A549 (cell line): ENCODE data around the gene PPP6R3.

Experiments
- CHD2 ChIP-seq: fragments of 150-350 bp; IDR thresholded peaks from 2 replicates; pipeline ENCODE4 v1.6.1; 2014; ENCODE audit warnings: low read length; ENCODE audit not compliant: partially characterized antibody
- EP300 ChIP-seq, 2 experiments: fragments of >200 bp; sonication (Bioruptor Twin); formaldehyde crosslinking; IDR thresholded peaks; 2 replicates in 1 of 2; 3 replicates in 1 of 2; pipeline ENCODE4 v1.6.1; 2016 to 2017
- KDM1A ChIP-seq: fragments of 200-600 bp; sonication (generic); IDR thresholded peaks from 2 replicates; pipeline ENCODE4 v1.6.1; 2016; ENCODE audit warnings: low read depth, mild to moderate bottlenecking
- PBX3 ChIP-seq: IDR thresholded peaks from 2 replicates; pipeline ENCODE4 v1.6.1; 2012
- RAD21 ChIP-seq, 2 experiments: fragments of >200 bp in 1 of 2; sonication (Bioruptor Twin) in 1 of 2; formaldehyde crosslinking in 1 of 2; IDR thresholded peaks in 1 of 2; conservative IDR thresholded peaks in 1 of 2; 2 replicates in 1 of 2; 3 replicates in 1 of 2; pipeline ENCODE4 v1.6.1; 2012 to 2018; ENCODE audit warnings: inconsistent platforms in 1 of 2
- TF ChIP-seq, protein P1 (sequence below): fragments of >200 bp; sonication (Bioruptor Twin); formaldehyde crosslinking; IDR thresholded peaks from 3 replicates; pipeline ENCODE4 v1.5.1; 2016

GRCh38 chr11:68525930-68526329, 65.4 kb downstream of the PPP6R3 start:
- TF ChIP-seq, protein P1, sequence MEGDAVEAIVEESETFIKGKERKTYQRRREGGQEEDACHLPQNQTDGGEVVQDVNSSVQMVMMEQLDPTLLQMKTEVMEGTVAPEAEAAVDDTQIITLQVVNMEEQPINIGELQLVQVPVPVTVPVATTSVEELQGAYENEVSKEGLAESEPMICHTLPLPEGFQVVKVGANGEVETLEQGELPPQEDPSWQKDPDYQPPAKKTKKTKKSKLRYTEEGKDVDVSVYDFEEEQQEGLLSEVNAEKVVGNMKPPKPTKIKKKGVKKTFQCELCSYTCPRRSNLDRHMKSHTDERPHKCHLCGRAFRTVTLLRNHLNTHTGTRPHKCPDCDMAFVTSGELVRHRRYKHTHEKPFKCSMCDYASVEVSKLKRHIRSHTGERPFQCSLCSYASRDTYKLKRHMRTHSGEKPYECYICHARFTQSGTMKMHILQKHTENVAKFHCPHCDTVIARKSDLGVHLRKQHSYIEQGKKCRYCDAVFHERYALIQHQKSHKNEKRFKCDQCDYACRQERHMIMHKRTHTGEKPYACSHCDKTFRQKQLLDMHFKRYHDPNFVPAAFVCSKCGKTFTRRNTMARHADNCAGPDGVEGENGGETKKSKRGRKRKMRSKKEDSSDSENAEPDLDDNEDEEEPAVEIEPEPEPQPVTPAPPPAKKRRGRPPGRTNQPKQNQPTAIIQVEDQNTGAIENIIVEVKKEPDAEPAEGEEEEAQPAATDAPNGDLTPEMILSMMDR = no peak
- TF ChIP-seq KDM1A (no peak), CHD2 (no peak), EP300 (IDR thresholded peaks at IDR 0.05) (no peak), RAD21 (conservative IDR thresholded peaks at IDR 0.05 in 1 of 2, IDR thresholded peaks at IDR 0.05 in 1 of 2) (no peak), PBX3 (no peak)
